OCI-LY7 (cell line): ENCODE results near the gene IVD. TPM values are rescaled to one million over a fixed set of nuclear protein-coding genes. Genes with fewer than 3 reads are reported as not detected.
A peak's percentile ranks its signal among the peaks of the same experiment; 100 is the strongest.

Experiments
- BruUV-seq: library from RNA; stranded (reverse); fragments of 400-500 nt; replicated peaks from 2 replicates; lab custom pipeline; 2021; lab: Mats Ljungman, UMichigan
- CTCF ChIA-PET: fragments of 300-600 bp; sonication (Branson Sonifier 250); formaldehyde crosslinking; loops from one replicate; lab custom pipeline; 2022; ENCODE audit warnings: antibody characterized with exemption; ENCODE audit not compliant: unreplicated experiment; lab: Charles Lee
- POLR2A ChIA-PET: fragments of 300-600 bp; sonication (Branson Sonifier 250); formaldehyde crosslinking; loops from one replicate; lab custom pipeline; 2022; ENCODE audit warnings: antibody characterized with exemption; lab: Charles Lee
- DNase-seq: peaks from one replicate; pipeline ENCODE4 v3.0.0-alpha.2; 2015; ENCODE audit warnings: low spot score
- H2AFZ ChIP-seq: fragments of 200-600 bp; sonication (generic), shearing (Covaris generic); 2 replicates; pipeline ENCODE4 v1.6.1; 2014; ENCODE audit warnings: mild to moderate bottlenecking, antibody characterized with exemption, low read length, moderate library complexity
- H3K27ac ChIP-seq: fragments of 200-600 bp; sonication (generic); 2 replicates; pipeline ENCODE4 v1.5.1; 2014; ENCODE audit warnings: mixed run types, low read depth, mild to moderate bottlenecking, moderate library complexity, low read length, inconsistent platforms; ENCODE audit not compliant: poor library complexity, severe bottlenecking
- H3K36me3 ChIP-seq: fragments of 200-600 bp; sonication (generic); 2 replicates; pipeline ENCODE4 v1.6.1; 2014; ENCODE audit warnings: mild to moderate bottlenecking, antibody characterized with exemption, low read length, moderate library complexity, mixed read lengths; ENCODE audit not compliant: insufficient read depth
- H3K4me1 ChIP-seq: fragments of 200-600 bp; sonication (generic); 2 replicates; pipeline ENCODE4 v1.5.1; 2014; ENCODE audit warnings: mild to moderate bottlenecking, low read length; ENCODE audit not compliant: insufficient read depth, poor library complexity, severe bottlenecking
- H3K4me2 ChIP-seq: fragments of 200-600 bp; sonication (generic); 2 replicates; pipeline ENCODE4 v1.6.1; 2014; ENCODE audit warnings: mild to moderate bottlenecking, low read length
- H3K4me3 ChIP-seq: fragments of 200-600 bp; sonication (generic); 2 replicates; pipeline ENCODE4 v1.5.1; 2014; ENCODE audit warnings: mild to moderate bottlenecking, low read depth, low read length; ENCODE audit not compliant: poor library complexity, severe bottlenecking
- H3K79me2 ChIP-seq: fragments of 200-600 bp; sonication (generic); 2 replicates; pipeline ENCODE4 v1.6.1; 2016; ENCODE audit warnings: low read depth, mild to moderate bottlenecking, low read length, moderate library complexity, mixed read lengths; ENCODE audit not compliant: insufficient read depth
- H3K9me2 ChIP-seq: fragments of 200-600 bp; sonication (generic); 2 replicates; pipeline ENCODE4 v1.6.1; 2016; ENCODE audit warnings: mild to moderate bottlenecking, low read length, mixed read lengths; ENCODE audit not compliant: insufficient read depth
- H3K9me3 ChIP-seq: fragments of 200-600 bp; sonication (generic); 2 replicates; pipeline ENCODE4 v1.6.1; 2014; ENCODE audit warnings: mild to moderate bottlenecking, mixed run types, low read length, mixed read lengths
- H4K20me1 ChIP-seq: fragments of 200-600 bp; sonication (generic); 2 replicates; pipeline ENCODE4 v1.6.1; 2014; ENCODE audit warnings: mild to moderate bottlenecking, antibody characterized with exemption, low read length, moderate library complexity, mixed read lengths; ENCODE audit not compliant: insufficient read depth
- CTCF ChIP-seq: fragments of 200-600 bp; sonication (generic); conservative IDR thresholded peaks from 2 replicates; pipeline ENCODE4 v1.5.1; 2014; ENCODE audit warnings: mild to moderate bottlenecking, antibody characterized with exemption, low read length, moderate library complexity, mixed read lengths
- EZH2phosphoT487 ChIP-seq: fragments of 200-600 bp; sonication (generic); IDR thresholded peaks from 2 replicates; pipeline ENCODE4 v1.6.1; 2018; ENCODE audit warnings: low read depth, borderline replicate concordance, mild to moderate bottlenecking, mixed run types, antibody characterized with exemption, low read length, moderate library complexity, mixed read lengths
- intact Hi-C: fragments of 100-400 bp; cut with micrococcal nuclease; formaldehyde crosslinking; loops from one replicate; pipeline ENCODE4 v1.10.0; 2022; ENCODE audit not compliant: unreplicated experiment
- total RNA-seq, 2 experiments: library from RNA; depleted of rRNA in 1 of 2; stranded (reverse); fragments of >200 nt in 1 of 2; shearing (Covaris generic) in 1 of 2; gene quantifications; 2 replicates each; pipeline ENCODE4 v1.2.3, GENCODE V29; 2014 to 2022

The IVD gene
- total RNA-seq, 2 experiments from 2014 or later: 20.6 to 67.3 TPM

- intact Hi-C loops: loop anchor here (1.0 kb wide), 1 partner anchor 15 kb away; no protein-coding TSS in a partner anchor
- H2AFZ ChIP-seq: no peak overlapping the region
Measured at GRCh38 chr15:40441565-40442531, 36.3 kb downstream of the IVD start.

GRCh38 chr15:40443255-40443654 lies 37.7 kb downstream of the IVD start:
- BruUV-seq: no TSS peak
- intact Hi-C loops: no loop called here
- Histone ChIP-seq H3K4me3 (no peak overlapping the region), H3K4me2 (peak overlapping the region; percentile 90; the same call in 1 of the 2 replicates), H3K79me2 (peaks cover 23% of the 10 kb centered on the region; the same call in 1 of the 2 replicates), H4K20me1 (peaks cover 28% of the 10 kb centered on the region), H3K4me1 (peaks cover 21% of the 10 kb centered on the region), H3K9me2 (no peaks in the 10 kb centered on the region), H3K9me3 (no peaks in the 10 kb centered on the region), H2AFZ (no peak overlapping the region), H3K27ac (no peak overlapping the region), H3K36me3 (no peaks in the 10 kb centered on the region)
- ChIA-PET CTCF (no interaction called here), POLR2A (interaction anchor here (1.2 kb wide), 1 partner anchor 8 kb away, joined by 4 read pairs; no protein-coding TSS in a partner anchor)
- TF ChIP-seq EZH2phosphoT487: no peak
- no peak for TF ChIP-seq CTCF
- no peak for DNase-seq

More at GRCh38 chr15:40441565-40442531, 36.3 kb downstream of the IVD start:
- CTCF ChIA-PET: no interaction called here
- peak; percentile 34 for DNase-seq
- POLR2A ChIA-PET: interaction anchor here (0.6 to 1.3 kb wide), 4 partner anchors 10 to 259 kb away, joined by 3 to 4 read pairs (median 4); no protein-coding TSS in a partner anchor
- peak overlapping the region; percentile 90 for H3K4me2 ChIP-seq
- no peak for TF ChIP-seq EZH2phosphoT487
- no peak for TF ChIP-seq CTCF
- H3K9me2 ChIP-seq: no peaks in the 10 kb centered on the region
- peaks cover 28% of the 10 kb centered on the region for H4K20me1 ChIP-seq
- peak overlapping the region; percentile 93 for H3K4me3 ChIP-seq
- H3K36me3 ChIP-seq: no peaks in the 10 kb centered on the region
- no peak overlapping the region for H3K27ac ChIP-seq
- peaks cover 21% of the 10 kb centered on the region for H3K4me1 ChIP-seq
- no TSS peak for BruUV-seq
- H3K79me2 ChIP-seq: peaks cover 23% of the 10 kb centered on the region; the same call in 1 of the 2 replicates
- no peaks in the 10 kb centered on the region for H3K9me3 ChIP-seq
